ENCODE data around the gene CD59. TPM values are rescaled to one million over a fixed set of nuclear protein-coding genes. Genes with fewer than 3 reads are reported as not detected.

Gene CD59
- total RNA-seq, 1 donor from 2014 or later: 1,004 TPM

GRCh38 chr11:33742249-33742851 lies 6.1 kb upstream of the CD59 start:
- ATAC-seq (peak; percentile 57), DNase-seq (no peak)
- Histone ChIP-seq H3K9me3 (no peaks in the 10 kb centered on the region), H3K27ac (no peak overlapping the region), H3K27me3 (no peaks in the 10 kb centered on the region), H3K4me3 (no peak overlapping the region), H3K4me1 (no peaks in the 10 kb centered on the region), H3K36me3 (peaks cover 37% of the 10 kb centered on the region)
- intact Hi-C loops (cut with DNase I): no loop called here
- TF ChIP-seq CTCF (IDR thresholded peaks at IDR 0.05): peak; percentile 69

- H3K4me3 ChIP-seq: no peak overlapping the region
- no peaks in the 10 kb centered on the region for H3K9me3 ChIP-seq
- H3K27ac ChIP-seq: no peak overlapping the region
- intact Hi-C loops (cut with DNase I): no loop called here
- DNase-seq (no peak), ATAC-seq (no peak)
- no peaks in the 10 kb centered on the region for H3K27me3 ChIP-seq
- H3K4me1 ChIP-seq: peaks cover 1% of the 10 kb centered on the region
- peaks cover 32% of the 10 kb centered on the region for H3K36me3 ChIP-seq
- TF ChIP-seq CTCF (IDR thresholded peaks at IDR 0.05): no peak
These were observed 5.6 kb upstream of the CD59 start for GRCh38 chr11:33741806-33742205.

GRCh38 chr11:33737362-33737821 lies 1.2 kb upstream of the CD59 start:
- Histone ChIP-seq H3K36me3 (no peaks in the 10 kb centered on the region), H3K4me3 (no peak overlapping the region), H3K9me3 (no peaks in the 10 kb centered on the region), H3K4me1 (peaks cover 25% of the 10 kb centered on the region), H3K27ac (peak overlapping the region; percentile 96), H3K27me3 (no peaks in the 10 kb centered on the region)
- TF ChIP-seq CTCF (IDR thresholded peaks at IDR 0.05): no peak
- ATAC-seq (no peak), DNase-seq (no peak)
- intact Hi-C loops (cut with DNase I): no loop called here

- intact Hi-C loops (cut with DNase I): no loop called here
- Histone ChIP-seq H3K4me1 (peaks cover 41% of the 10 kb centered on the region), H3K27ac (peak overlapping the region; percentile 96), H3K27me3 (no peaks in the 10 kb centered on the region), H3K4me3 (peak overlapping the region; percentile 92), H3K36me3 (no peaks in the 10 kb centered on the region), H3K9me3 (no peaks in the 10 kb centered on the region)
- ATAC-seq (peak; percentile 35), DNase-seq (peak; percentile 80)
- no peak for TF ChIP-seq CTCF (IDR thresholded peaks at IDR 0.05)
These were observed 714 bp downstream of the CD59 start for GRCh38 chr11:33735271-33736147.

- ATAC-seq (peak; percentile 61), DNase-seq (peak; percentile 68)
- Histone ChIP-seq H3K4me1 (peaks cover 49% of the 10 kb centered on the region), H3K36me3 (peaks cover 5% of the 10 kb centered on the region), H3K4me3 (peak overlapping the region; percentile 92), H3K27me3 (no peaks in the 10 kb centered on the region), H3K27ac (peak overlapping the region; percentile 96), H3K9me3 (no peaks in the 10 kb centered on the region)
- no peak for TF ChIP-seq CTCF (IDR thresholded peaks at IDR 0.05)
- intact Hi-C loops (cut with DNase I): no loop called here
These were observed 1.6 kb downstream of the CD59 start for GRCh38 chr11:33734441-33735270.
